ENCODE measurements around the gene ABCC6. TPM values are rescaled to one million over a fixed set of nuclear protein-coding genes. Genes with fewer than 3 reads are reported as not detected.

The ABCC6 gene
- total RNA-seq, 1 donor: 0.36 TPM

DNA sequence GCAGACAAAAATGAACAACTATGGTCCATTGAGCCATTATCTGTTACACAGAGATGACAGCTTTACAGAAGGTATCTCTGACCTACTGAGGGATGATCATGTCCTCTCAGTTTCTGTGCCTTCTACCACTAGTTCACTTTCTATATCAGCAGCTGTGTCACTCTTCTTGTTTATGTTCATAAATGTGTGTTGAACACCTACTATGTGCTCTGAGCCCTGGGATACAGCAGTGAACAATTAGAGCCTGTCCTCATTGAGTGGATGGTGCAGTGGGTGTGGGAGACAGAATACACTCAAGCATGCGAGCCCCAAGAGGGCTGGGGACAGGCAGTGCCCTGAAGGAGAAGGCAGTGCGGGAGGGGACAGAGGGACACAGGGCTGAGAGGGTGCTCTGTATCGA lies 92.1 kb downstream of the ABCC6 start:
- no peak overlapping the region for H2AFZ ChIP-seq (ENCODE audit: low read length)
- no peaks in the 10 kb centered on the region for H3K9me3 ChIP-seq (ENCODE audit: low read depth, low read length)
- H3K27me3 ChIP-seq (ENCODE audit: insufficient read depth, low read length): no peaks in the 10 kb centered on the region
- DNase-seq (ENCODE audit: insufficient read length, low spot score, missing footprints): no peak
- no peak for TF ChIP-seq CTCF (IDR thresholded peaks at IDR 0.05; ENCODE audit: extremely low read depth, low read depth, low read length)
- no peak overlapping the region for H3K27ac ChIP-seq (ENCODE audit: low read depth, low read length)
- no peak overlapping the region for H3K4me2 ChIP-seq (ENCODE audit: insufficient read depth, low read length)
- no peaks in the 10 kb centered on the region for H3K4me1 ChIP-seq (ENCODE audit: insufficient read depth, low read length)
- H3K79me2 ChIP-seq (ENCODE audit: insufficient read depth, low read length): no peaks in the 10 kb centered on the region
- H4K20me1 ChIP-seq (ENCODE audit: insufficient read depth, low read length): no peaks in the 10 kb centered on the region
- peaks cover 63% of the 10 kb centered on the region for H3K36me3 ChIP-seq (ENCODE audit: insufficient read depth, low read length)
- no peak overlapping the region for H3K4me3 ChIP-seq (ENCODE audit: insufficient read depth, low read length)

GRCh38 chr16:16127469-16128116 lies 95.7 kb downstream of the ABCC6 start:
- Histone ChIP-seq H3K9me3 (ENCODE audit: low read depth, low read length) (peaks cover 10% of the 10 kb centered on the region), H3K4me2 (ENCODE audit: insufficient read depth, low read length) (no peak overlapping the region), H3K36me3 (ENCODE audit: insufficient read depth, low read length) (peaks cover 65% of the 10 kb centered on the region), H2AFZ (ENCODE audit: low read length) (peak overlapping the region; percentile 29), H3K27me3 (ENCODE audit: insufficient read depth, low read length) (no peaks in the 10 kb centered on the region), H3K4me1 (ENCODE audit: insufficient read depth, low read length) (no peaks in the 10 kb centered on the region), H3K4me3 (ENCODE audit: insufficient read depth, low read length) (no peak overlapping the region), H3K79me2 (ENCODE audit: insufficient read depth, low read length) (no peaks in the 10 kb centered on the region), H4K20me1 (ENCODE audit: insufficient read depth, low read length) (no peaks in the 10 kb centered on the region), H3K27ac (ENCODE audit: low read depth, low read length) (peak overlapping the region; percentile 53)
- TF ChIP-seq CTCF (IDR thresholded peaks at IDR 0.05; ENCODE audit: extremely low read depth, low read depth, low read length): peak; percentile 86
- peak; percentile 89 for DNase-seq (ENCODE audit: insufficient read length, low spot score, missing footprints)

DNA sequence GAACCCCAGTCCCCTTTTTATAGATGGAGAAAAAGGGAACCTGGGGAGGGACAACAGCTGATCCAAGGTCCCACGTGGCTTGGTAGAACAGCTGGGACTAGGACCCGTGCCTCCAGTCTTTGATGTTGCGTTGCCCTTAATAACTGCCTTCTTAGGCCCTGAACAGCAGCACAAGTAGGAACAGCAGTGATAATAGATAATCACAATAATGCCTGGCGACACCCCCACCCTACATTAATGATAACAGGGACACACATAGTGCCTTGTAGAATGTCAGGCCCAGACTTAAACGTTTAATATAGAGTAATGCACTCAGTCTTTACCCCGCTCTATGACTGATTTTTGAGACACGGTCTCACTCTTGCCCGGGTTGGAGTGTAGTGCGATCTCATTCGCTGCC lies 96.4 kb downstream of the ABCC6 start:
- H3K9me3 ChIP-seq (ENCODE audit: low read depth, low read length): peaks cover 10% of the 10 kb centered on the region
- no peak for DNase-seq (ENCODE audit: insufficient read length, low spot score, missing footprints)
- no peaks in the 10 kb centered on the region for H3K4me1 ChIP-seq (ENCODE audit: insufficient read depth, low read length)
- H2AFZ ChIP-seq (ENCODE audit: low read length): no peak overlapping the region
- no peak overlapping the region for H3K4me2 ChIP-seq (ENCODE audit: insufficient read depth, low read length)
- no peak overlapping the region for H3K4me3 ChIP-seq (ENCODE audit: insufficient read depth, low read length)
- no peaks in the 10 kb centered on the region for H3K27me3 ChIP-seq (ENCODE audit: insufficient read depth, low read length)
- no peak for TF ChIP-seq CTCF (IDR thresholded peaks at IDR 0.05; ENCODE audit: extremely low read depth, low read depth, low read length)
- H4K20me1 ChIP-seq (ENCODE audit: insufficient read depth, low read length): no peaks in the 10 kb centered on the region
- no peak overlapping the region for H3K27ac ChIP-seq (ENCODE audit: low read depth, low read length)
- peaks cover 67% of the 10 kb centered on the region for H3K36me3 ChIP-seq (ENCODE audit: insufficient read depth, low read length)
- no peaks in the 10 kb centered on the region for H3K79me2 ChIP-seq (ENCODE audit: insufficient read depth, low read length)

- H3K4me1 ChIP-seq (ENCODE audit: insufficient read depth, low read length): no peaks in the 10 kb centered on the region
- no peak for TF ChIP-seq CTCF (IDR thresholded peaks at IDR 0.05; ENCODE audit: extremely low read depth, low read depth, low read length)
- H3K4me3 ChIP-seq (ENCODE audit: insufficient read depth, low read length): no peak overlapping the region
- no peaks in the 10 kb centered on the region for H4K20me1 ChIP-seq (ENCODE audit: insufficient read depth, low read length)
- no peaks in the 10 kb centered on the region for H3K79me2 ChIP-seq (ENCODE audit: insufficient read depth, low read length)
- DNase-seq (ENCODE audit: insufficient read length, low spot score, missing footprints): no peak
- H3K36me3 ChIP-seq (ENCODE audit: insufficient read depth, low read length): peaks cover 66% of the 10 kb centered on the region
- no peak overlapping the region for H3K4me2 ChIP-seq (ENCODE audit: insufficient read depth, low read length)
- H3K27ac ChIP-seq (ENCODE audit: low read depth, low read length): no peak overlapping the region
- H3K9me3 ChIP-seq (ENCODE audit: low read depth, low read length): peaks cover 10% of the 10 kb centered on the region
- no peak overlapping the region for H2AFZ ChIP-seq (ENCODE audit: low read length)
- no peaks in the 10 kb centered on the region for H3K27me3 ChIP-seq (ENCODE audit: insufficient read depth, low read length)
These were observed 98.3 kb downstream of the ABCC6 start for GRCh38 chr16:16124974-16125373.
